GM12878 (cell line): ENCODE measurements around the gene PPP2R2D. TPM values are rescaled to one million over a fixed set of nuclear protein-coding genes. Genes with fewer than 3 reads are reported as not detected.

Experiments
- ATAC-seq: fragments of 200-7000 bp; cut with Tn5 transposase; 3 replicates; pipeline ENCODE4 v1.9.1; 2020; ENCODE audit warnings: mild to moderate bottlenecking, moderate library complexity
- BruUV-seq: library from RNA; stranded (reverse); fragments of 400-500 nt; replicated peaks from 2 replicates; lab custom pipeline; 2021; lab: Mats Ljungman, UMichigan
- CTCF ChIA-PET: fragments of 300-600 bp; sonication (Branson Sonifier 250); formaldehyde crosslinking; extraction: SDS; loops from one replicate; lab custom pipeline; 2021; ENCODE audit warnings: inconsistent platforms; lab: Yijun Ruan, JAX
- POLR2A ChIA-PET: fragments of 350-600 bp; formaldehyde crosslinking; extraction: SDS; loops from one replicate; lab custom pipeline; 2021; ENCODE audit warnings: inconsistent platforms; lab: Charles Lee
- RAD21 ChIA-PET: fragments of 300-600 bp; sonication (Branson Sonifier 250); formaldehyde crosslinking; loops from one replicate; lab custom pipeline; 2023; ENCODE audit warnings: antibody characterized with exemption; ENCODE audit not compliant: unreplicated experiment; lab: Charles Lee
- SMC1A ChIA-PET: fragments of 300-600 bp; sonication (Branson Sonifier 250); formaldehyde crosslinking; loops from one replicate; lab custom pipeline; 2023; ENCODE audit not compliant: unreplicated experiment, uncharacterized antibody; lab: Charles Lee
- DNase-seq: peaks from one replicate; pipeline ENCODE4 v3.0.0-alpha.2; 2011; ENCODE audit warnings: low read depth, low spot score
- FAIRE-seq: peaks from 3 replicates; lab custom pipeline; 2011; peaks lifted over from hg19 to GRCh38; lab: Jason Lieb, UNC
- H2AFZ ChIP-seq: 2 replicates; pipeline ENCODE4 v1.6.0; 2011; ENCODE audit warnings: low read depth, low read length, control low read depth; ENCODE audit not compliant: control insufficient read depth
- H3K27ac ChIP-seq: 2 replicates; pipeline ENCODE4 v1.5.1; 2011; ENCODE audit warnings: control low read depth; ENCODE audit not compliant: control insufficient read depth, insufficient read depth
- H3K27me3 ChIP-seq, 2 experiments: replicated peaks in 1 of 2; 2 replicates each; pipeline versions ENCODE4 v1.6.0 to v1.6.1; 2011; ENCODE audit warnings: low read length in 1 of 2; ENCODE audit not compliant: control insufficient read depth in 2 of 2, insufficient read depth in 2 of 2
- H3K36me3 ChIP-seq, 2 experiments: 2 replicates each; pipeline ENCODE4 v1.5.1; 2011; ENCODE audit warnings: low read length in 1 of 2; ENCODE audit not compliant: control insufficient read depth in 2 of 2, insufficient read depth in 2 of 2
- H3K4me1 ChIP-seq: 2 replicates; pipeline ENCODE4 v1.6.1; 2011; ENCODE audit warnings: mild to moderate bottlenecking, low read length, moderate library complexity, mixed read lengths; ENCODE audit not compliant: control insufficient read depth, insufficient read depth
- H3K4me2 ChIP-seq: 2 replicates; pipeline ENCODE4 v1.6.0; 2011; ENCODE audit warnings: control low read depth; ENCODE audit not compliant: control insufficient read depth, insufficient read depth
- H3K4me3 ChIP-seq: fragments of 200-600 bp; sonication (generic); 2 replicates; pipeline ENCODE4 v1.5.1; 2016
- H3K79me2 ChIP-seq: 2 replicates; pipeline ENCODE4 v1.6.0; 2011; ENCODE audit warnings: low read length; ENCODE audit not compliant: control insufficient read depth, insufficient read depth
- H3K9ac ChIP-seq: 2 replicates; pipeline ENCODE4 v1.8.0; 2011; ENCODE audit warnings: low read length, control low read depth, mixed read lengths; ENCODE audit not compliant: control insufficient read depth, insufficient read depth
- H3K9me3 ChIP-seq: replicated peaks from 3 replicates; pipeline ENCODE4 v1.5.1; 2011; ENCODE audit warnings: mild to moderate bottlenecking, low read length; ENCODE audit not compliant: control insufficient read depth, insufficient read depth
- H4K20me1 ChIP-seq: 2 replicates; pipeline ENCODE4 v1.6.0; 2011; ENCODE audit not compliant: control insufficient read depth, insufficient read depth
- ATF7 ChIP-seq: fragments of 450-650 bp; IDR thresholded peaks from 2 replicates; pipeline ENCODE4 v1.6.1; 2016; ENCODE audit warnings: low read depth, mild to moderate bottlenecking
- CUX1 ChIP-seq: IDR thresholded peaks from 2 replicates; pipeline ENCODE4 v1.6.1; 2012; ENCODE audit warnings: improper control_type of control experiment, low read depth, low read length; ENCODE audit not compliant: insufficient replicate concordance
- JUNB ChIP-seq: IDR thresholded peaks from 2 replicates; pipeline ENCODE4 v1.6.1; 2016; ENCODE audit warnings: antibody characterized with exemption, mild to moderate bottlenecking
- JUND ChIP-seq: IDR thresholded peaks from 2 replicates; pipeline ENCODE4 v1.6.1; 2012; ENCODE audit warnings: low read depth, mild to moderate bottlenecking, low read length, improper control_type of control experiment, moderate library complexity
- MAX ChIP-seq: IDR thresholded peaks from 2 replicates; pipeline ENCODE4 v1.6.1; 2012; ENCODE audit warnings: low read depth, low read length, improper control_type of control experiment
- MTA2 ChIP-seq: fragments of 450-650 bp; IDR thresholded peaks from 2 replicates; pipeline ENCODE4 v1.6.1; 2016; ENCODE audit warnings: low read depth, mild to moderate bottlenecking, moderate library complexity
- POLR2A ChIP-seq: IDR thresholded peaks from 2 replicates; pipeline ENCODE4 v1.6.1; 2011; ENCODE audit warnings: low read depth, mild to moderate bottlenecking, low read length
- STAT3 ChIP-seq: IDR thresholded peaks from 2 replicates; pipeline ENCODE4 v1.6.1; 2011; ENCODE audit warnings: low read depth, low read length, improper control_type of control experiment
- TCF12 ChIP-seq: IDR thresholded peaks from 2 replicates; pipeline ENCODE4 v1.6.1; 2011; ENCODE audit warnings: low read depth, mild to moderate bottlenecking, low read length
- TCF3 ChIP-seq: IDR thresholded peaks from 2 replicates; pipeline ENCODE4 v1.6.1; 2012; ENCODE audit warnings: low read depth, mild to moderate bottlenecking, low read length, borderline replicate concordance; ENCODE audit not compliant: insufficient read depth
- USF1 ChIP-seq: IDR thresholded peaks from 2 replicates; pipeline ENCODE4 v1.6.1; 2011; ENCODE audit warnings: borderline replicate concordance, low read depth, mild to moderate bottlenecking, moderate library complexity, mixed read lengths, low read length; ENCODE audit not compliant: insufficient read depth; ENCODE audit errors: extremely low read length
- ZBTB33 ChIP-seq: fragments of 450-650 bp; IDR thresholded peaks from 2 replicates; pipeline ENCODE4 v1.6.1; 2017; ENCODE audit warnings: mild to moderate bottlenecking
- ZNF217 ChIP-seq: fragments of 450-650 bp; IDR thresholded peaks from 2 replicates; pipeline ENCODE4 v1.6.1; 2017; ENCODE audit warnings: antibody characterized with exemption, mild to moderate bottlenecking
- ZNF274 ChIP-seq: IDR thresholded peaks from one replicate; pipeline ENCODE4 v1.8.0; 2011; ENCODE audit not compliant: insufficient read length, insufficient read depth
- WGBS: methylation state at CpG from one replicate; pipeline ENCODE4 v1.1.6; 2016; ENCODE audit warnings: low lambda C conversion rate; ENCODE audit not compliant: insufficient replicate concordance, insufficient coverage; ENCODE audit errors: missing lambda C conversion rate; 5-methylcytosine and 5-hydroxymethylcytosine counted together
- in situ Hi-C: fragments of 300-500 bp; cut with MboI; formaldehyde crosslinking; loops from 9 replicates; pipeline ENCODE4 v1.14.3; 2018; ENCODE audit warnings: mixed read lengths
- intact Hi-C: fragments of 100-400 bp; cut with micrococcal nuclease; formaldehyde crosslinking; loops from one replicate; pipeline ENCODE4 v1.14.2; 2022; ENCODE audit not compliant: unreplicated experiment
- polyA plus RNA-seq, 11 experiments: library from polyadenylated mRNA; depleted of rRNA in 4 of 11; unstranded in 6 of 11; stranded (reverse) in 5 of 11; fragments of >200 nt; fragmentation: Nextera tagmentation in 4 of 11; fragmentation: Illumina TruSeq in 1 of 11; extraction: Ambion mirVana in 4 of 11; extraction: Trizol in 1 of 11; gene quantifications; 1 replicate in 1 of 11; 2 replicates in 10 of 11; pipeline versions ENCODE4 v1.2.1 to v1.2.3, GENCODE V29; 2011 to 2016; ENCODE audit warnings: inconsistent platforms in 2 of 11, missing spikeins in 2 of 11, low read depth in 1 of 11
- total RNA-seq, 4 experiments: library from RNA; depleted of rRNA in 3 of 4; stranded (reverse); fragments of >200 nt in 3 of 4; fragmentation: Illumina TruSeq in 1 of 4; extraction: Trizol in 1 of 4; gene quantifications; 2 replicates each; pipeline versions ENCODE4 v1.2.1 to v1.2.3, GENCODE V29; 2013 to 2021

The PPP2R2D gene
- total and polyA plus RNA-seq, 10 of the 15 experiments (the other 5 are each of a cell fraction or from before 2014, with no cell fraction given), result 2.8 to 41.9 (median 21.8) TPM

- H4K20me1 ChIP-seq, result no peaks in the 10 kb centered on the region
- FAIRE-seq (no peak), ATAC-seq (no peak), DNase-seq (no peak)
- in situ Hi-C loops (no loop called here), intact Hi-C loops (no loop called here)
- no peak overlapping the region for H3K9ac ChIP-seq
- no peak overlapping the region for H3K27ac ChIP-seq
- BruUV-seq, result no TSS peak
- 45% methylated on average over 15 of the region's 15 CpGs for WGBS
- no peaks in the 10 kb centered on the region; the same call in 2 of the 3 replicates for H3K9me3 ChIP-seq
- H3K36me3 ChIP-seq, result no peaks in the 10 kb centered on the region
- no peaks in the 10 kb centered on the region for H3K79me2 ChIP-seq
- ChIA-PET CTCF (no interaction called here), RAD21 (interaction anchor here (0.5 kb wide), 1 partner anchor 26 kb away, joined by 3 read pairs; no protein-coding TSS in a partner anchor), POLR2A (no interaction called here), SMC1A (no interaction called here)
- no peak overlapping the region for H3K4me3 ChIP-seq
- no peak overlapping the region for H2AFZ ChIP-seq
- no peaks in the 10 kb centered on the region for H3K4me1 ChIP-seq
- no peak overlapping the region for H3K4me2 ChIP-seq
- no peak for TF ChIP-seq MAX
- TF ChIP-seq JUNB, result no peak
- no peak for TF ChIP-seq MTA2
- no peak for TF ChIP-seq ZNF274
- TF ChIP-seq JUND, result no peak
- no peak for TF ChIP-seq TCF12
- no peak for TF ChIP-seq TCF3
- TF ChIP-seq ATF7, result no peak
- no peak for TF ChIP-seq CUX1
- no peak for TF ChIP-seq POLR2A
- TF ChIP-seq ZBTB33, result no peak
- no peak for TF ChIP-seq USF1
- no peak for TF ChIP-seq ZNF217
- TF ChIP-seq STAT3, result no peak
- no peaks in the 10 kb centered on the region for H3K27me3 ChIP-seq
Observed at GRCh38 chr10:131881104-131881880, 19.5 kb upstream of the PPP2R2D start.
